ENCODE results near the gene TM7SF3.
"Not testable (repeated sequence)": the region's sequence is repeated elsewhere in the genome, so short reads cannot be mapped to it uniquely, and the experiment has no call there.

Gene TM7SF3, protein sequence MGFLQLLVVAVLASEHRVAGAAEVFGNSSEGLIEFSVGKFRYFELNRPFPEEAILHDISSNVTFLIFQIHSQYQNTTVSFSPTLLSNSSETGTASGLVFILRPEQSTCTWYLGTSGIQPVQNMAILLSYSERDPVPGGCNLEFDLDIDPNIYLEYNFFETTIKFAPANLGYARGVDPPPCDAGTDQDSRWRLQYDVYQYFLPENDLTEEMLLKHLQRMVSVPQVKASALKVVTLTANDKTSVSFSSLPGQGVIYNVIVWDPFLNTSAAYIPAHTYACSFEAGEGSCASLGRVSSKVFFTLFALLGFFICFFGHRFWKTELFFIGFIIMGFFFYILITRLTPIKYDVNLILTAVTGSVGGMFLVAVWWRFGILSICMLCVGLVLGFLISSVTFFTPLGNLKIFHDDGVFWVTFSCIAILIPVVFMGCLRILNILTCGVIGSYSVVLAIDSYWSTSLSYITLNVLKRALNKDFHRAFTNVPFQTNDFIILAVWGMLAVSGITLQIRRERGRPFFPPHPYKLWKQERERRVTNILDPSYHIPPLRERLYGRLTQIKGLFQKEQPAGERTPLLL

GRCh38 chr12:27014085-27014858 lies at the start of gene TM7SF3:
Gene TM7SF3, minus strand, starts transcription at chr12:27014384. Its CDS starts 216 bp downstream, at chr12:27014168.
- Histone ChIP-seq H3K4me3 (ENCODE audit: low read length) (peak within 1 kb of the TSS; percentile 98), H3K9ac (ENCODE audit: low read length) (peak within 1 kb of the TSS; percentile 83), H3K27ac (ENCODE audit: low read depth, low read length) (peak within 1 kb of the TSS; percentile 86), H3K4me1 (ENCODE audit: control insufficient read depth, insufficient read depth, low read length) (peaks cover 13% of the 10 kb centered on the region), H3K36me3 (ENCODE audit: control insufficient read depth, insufficient read depth, low read length) (no peaks in the 10 kb centered on the region), H3K27me3 (ENCODE audit: control insufficient read depth, insufficient read depth, low read length) (no peaks in the 10 kb centered on the region)

DNA sequence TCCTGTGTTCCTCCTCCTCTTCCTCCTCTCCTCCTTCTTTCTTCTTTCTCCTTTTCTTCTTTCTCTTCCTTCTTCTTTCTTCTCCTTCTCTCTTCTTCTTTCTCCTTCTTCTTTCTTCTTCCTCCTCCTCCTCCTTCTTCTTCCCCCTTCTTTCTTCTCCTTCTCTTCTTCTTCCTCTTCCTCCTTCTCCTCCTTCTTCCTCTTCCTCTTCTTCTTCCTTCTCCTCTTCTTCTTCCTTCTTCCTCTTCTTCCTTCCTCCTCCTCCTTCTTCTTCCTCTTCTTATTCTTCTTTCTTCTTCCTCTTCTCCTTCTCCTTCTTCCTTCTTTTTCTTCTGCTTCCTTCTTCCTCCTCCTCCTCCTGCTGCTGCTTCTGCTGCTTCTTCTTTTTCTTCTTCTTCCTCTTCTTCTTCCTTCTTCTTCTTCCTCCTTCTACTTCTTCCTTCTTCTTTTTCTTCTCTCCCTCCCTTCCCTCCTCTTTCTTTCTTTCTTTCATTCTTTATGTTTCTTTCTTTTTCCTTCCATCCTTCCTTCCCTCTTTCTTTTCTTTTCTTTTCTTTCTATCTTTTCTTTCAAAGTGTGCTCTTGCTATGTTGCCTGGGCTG lies 49.2 kb upstream of the TM7SF3 start:
- H3K27me3 ChIP-seq (ENCODE audit: control insufficient read depth, insufficient read depth, low read length), result no peaks in the 10 kb centered on the region
- no peaks in the 10 kb centered on the region for H3K36me3 ChIP-seq (ENCODE audit: control insufficient read depth, insufficient read depth, low read length)
- no peaks in the 10 kb centered on the region for H3K4me1 ChIP-seq (ENCODE audit: control insufficient read depth, insufficient read depth, low read length)
- H3K9ac ChIP-seq (ENCODE audit: low read length), result no peak overlapping the region
- H3K27ac ChIP-seq (ENCODE audit: low read depth, low read length), result no peak overlapping the region
- H3K4me3 ChIP-seq (ENCODE audit: low read length), result no peak overlapping the region

GRCh38 chr12:27061317-27061716 lies 47.1 kb upstream of the TM7SF3 start:
- Histone ChIP-seq H3K4me1 (ENCODE audit: control insufficient read depth, insufficient read depth, low read length) (no peaks in the 10 kb centered on the region), H3K9ac (ENCODE audit: low read length) (no peak overlapping the region), H3K27ac (ENCODE audit: low read depth, low read length) (no peak overlapping the region), H3K4me3 (ENCODE audit: low read length) (no peak overlapping the region), H3K27me3 (ENCODE audit: control insufficient read depth, insufficient read depth, low read length) (no peaks in the 10 kb centered on the region), H3K36me3 (ENCODE audit: control insufficient read depth, insufficient read depth, low read length) (no peaks in the 10 kb centered on the region)

DNA sequence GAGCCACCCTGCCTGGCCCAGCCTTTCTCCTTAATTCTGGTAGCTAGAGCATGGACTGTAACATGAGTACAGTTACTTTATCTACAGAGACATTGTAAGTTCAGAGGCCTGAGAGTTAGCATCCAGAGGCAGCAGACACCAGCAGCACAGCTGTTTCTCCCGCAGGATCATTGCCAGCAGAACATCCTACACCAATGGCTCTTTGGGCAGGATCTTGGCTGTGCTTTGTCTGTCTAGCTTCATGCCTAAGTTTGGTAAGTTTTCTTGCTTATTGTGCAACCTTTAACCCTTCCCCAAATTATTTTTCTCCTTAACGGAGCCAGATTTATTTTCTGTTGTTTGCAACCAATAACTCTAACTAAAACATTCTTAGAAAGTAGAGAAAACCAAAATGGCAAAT lies 46.6 kb upstream of the TM7SF3 start:
- no peak overlapping the region for H3K27ac ChIP-seq (ENCODE audit: low read depth, low read length)
- H3K4me3 ChIP-seq (ENCODE audit: low read length), result no peak overlapping the region
- H3K9ac ChIP-seq (ENCODE audit: low read length), result no peak overlapping the region
- no peaks in the 10 kb centered on the region for H3K36me3 ChIP-seq (ENCODE audit: control insufficient read depth, insufficient read depth, low read length)
- H3K4me1 ChIP-seq (ENCODE audit: control insufficient read depth, insufficient read depth, low read length), result no peaks in the 10 kb centered on the region
- no peaks in the 10 kb centered on the region for H3K27me3 ChIP-seq (ENCODE audit: control insufficient read depth, insufficient read depth, low read length)

GRCh38 chr12:27057543-27057942 lies 43.4 kb upstream of the TM7SF3 start:
- Histone ChIP-seq H3K4me1 (ENCODE audit: control insufficient read depth, insufficient read depth, low read length) (no peaks in the 10 kb centered on the region), H3K27ac (ENCODE audit: low read depth, low read length) (no peak overlapping the region), H3K36me3 (ENCODE audit: control insufficient read depth, insufficient read depth, low read length) (no peaks in the 10 kb centered on the region), H3K9ac (ENCODE audit: low read length) (no peak overlapping the region), H3K4me3 (ENCODE audit: low read length) (no peak overlapping the region), H3K27me3 (ENCODE audit: control insufficient read depth, insufficient read depth, low read length) (no peaks in the 10 kb centered on the region)

DNA sequence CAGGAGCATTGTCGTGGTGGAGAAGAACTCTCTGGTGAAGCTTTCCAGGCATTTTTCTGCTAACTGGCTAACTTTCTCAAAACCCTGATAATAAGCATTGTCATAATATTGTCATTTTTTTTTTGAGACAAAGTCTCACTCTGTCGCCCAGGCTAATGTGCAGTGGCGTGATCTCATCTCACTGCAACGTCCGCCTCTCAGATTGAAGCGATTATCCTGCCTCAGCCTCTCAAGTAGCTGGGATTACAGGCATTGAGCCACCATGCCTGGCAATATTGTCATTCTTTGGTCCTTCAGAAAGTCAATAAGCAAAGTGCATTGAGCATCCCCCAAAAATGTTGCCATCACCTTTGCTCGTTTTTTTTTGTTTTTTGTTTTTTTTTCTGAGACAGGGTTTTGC lies 41.8 kb upstream of the TM7SF3 start:
- H3K4me1 ChIP-seq (ENCODE audit: control insufficient read depth, insufficient read depth, low read length), result no peaks in the 10 kb centered on the region
- H3K9ac ChIP-seq (ENCODE audit: low read length), result no peak overlapping the region
- no peaks in the 10 kb centered on the region for H3K36me3 ChIP-seq (ENCODE audit: control insufficient read depth, insufficient read depth, low read length)
- H3K4me3 ChIP-seq (ENCODE audit: low read length), result no peak overlapping the region
- H3K27me3 ChIP-seq (ENCODE audit: control insufficient read depth, insufficient read depth, low read length), result no peaks in the 10 kb centered on the region
- H3K27ac ChIP-seq (ENCODE audit: low read depth, low read length), result no peak overlapping the region

GRCh38 chr12:27052742-27053141 lies 38.6 kb upstream of the TM7SF3 start:
- no peak overlapping the region for H3K9ac ChIP-seq (ENCODE audit: low read length)
- H3K4me3 ChIP-seq (ENCODE audit: low read length), result no peak overlapping the region
- H3K27me3 ChIP-seq (ENCODE audit: control insufficient read depth, insufficient read depth, low read length), result no peaks in the 10 kb centered on the region
- H3K36me3 ChIP-seq (ENCODE audit: control insufficient read depth, insufficient read depth, low read length), result no peaks in the 10 kb centered on the region
- no peak overlapping the region for H3K27ac ChIP-seq (ENCODE audit: low read depth, low read length)
- no peaks in the 10 kb centered on the region for H3K4me1 ChIP-seq (ENCODE audit: control insufficient read depth, insufficient read depth, low read length)

GRCh38 chr12:27052176-27052575 lies 38.0 kb upstream of the TM7SF3 start:
- Histone ChIP-seq H3K9ac (ENCODE audit: low read length) (no peak overlapping the region), H3K4me3 (ENCODE audit: low read length) (no peak overlapping the region), H3K36me3 (ENCODE audit: control insufficient read depth, insufficient read depth, low read length) (no peaks in the 10 kb centered on the region), H3K4me1 (ENCODE audit: control insufficient read depth, insufficient read depth, low read length) (no peaks in the 10 kb centered on the region), H3K27ac (ENCODE audit: low read depth, low read length) (no peak overlapping the region), H3K27me3 (ENCODE audit: control insufficient read depth, insufficient read depth, low read length) (no peaks in the 10 kb centered on the region)

- Histone ChIP-seq H3K27ac (ENCODE audit: low read depth, low read length) (no peak overlapping the region), H3K36me3 (ENCODE audit: control insufficient read depth, insufficient read depth, low read length) (no peaks in the 10 kb centered on the region), H3K9ac (ENCODE audit: low read length) (no peak overlapping the region), H3K4me1 (ENCODE audit: control insufficient read depth, insufficient read depth, low read length) (no peaks in the 10 kb centered on the region), H3K27me3 (ENCODE audit: control insufficient read depth, insufficient read depth, low read length) (no peaks in the 10 kb centered on the region), H3K4me3 (ENCODE audit: low read length) (no peak overlapping the region)
These were observed 34.9 kb upstream of the TM7SF3 start for GRCh38 chr12:27048822-27049752.

DNA sequence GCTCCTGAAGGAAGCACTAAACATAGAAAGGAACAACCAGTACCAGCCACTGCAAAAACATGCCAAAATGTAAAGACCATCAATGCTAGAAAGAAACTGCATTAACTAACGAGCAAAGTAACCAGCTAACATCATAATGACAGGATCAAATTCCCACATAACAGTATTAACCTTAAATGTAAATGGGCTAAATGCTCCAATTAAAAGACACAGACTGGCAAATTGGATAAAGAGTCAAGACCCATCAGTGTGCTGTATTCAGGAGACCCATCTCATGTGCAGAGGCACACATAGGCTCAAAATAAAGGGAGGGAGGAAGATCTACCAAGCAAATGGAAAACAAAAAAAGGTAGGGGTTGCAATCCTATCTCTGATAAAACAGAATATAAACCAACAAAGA lies 27.8 kb upstream of the TM7SF3 start:
- not testable (repeated sequence) for H3K27me3 ChIP-seq (ENCODE audit: control insufficient read depth, insufficient read depth, low read length); H3K4me1 ChIP-seq (ENCODE audit: control insufficient read depth, insufficient read depth, low read length); H3K9ac ChIP-seq (ENCODE audit: low read length); H3K4me3 ChIP-seq (ENCODE audit: low read length); H3K36me3 ChIP-seq (ENCODE audit: control insufficient read depth, insufficient read depth, low read length); H3K27ac ChIP-seq (ENCODE audit: low read depth, low read length)

DNA sequence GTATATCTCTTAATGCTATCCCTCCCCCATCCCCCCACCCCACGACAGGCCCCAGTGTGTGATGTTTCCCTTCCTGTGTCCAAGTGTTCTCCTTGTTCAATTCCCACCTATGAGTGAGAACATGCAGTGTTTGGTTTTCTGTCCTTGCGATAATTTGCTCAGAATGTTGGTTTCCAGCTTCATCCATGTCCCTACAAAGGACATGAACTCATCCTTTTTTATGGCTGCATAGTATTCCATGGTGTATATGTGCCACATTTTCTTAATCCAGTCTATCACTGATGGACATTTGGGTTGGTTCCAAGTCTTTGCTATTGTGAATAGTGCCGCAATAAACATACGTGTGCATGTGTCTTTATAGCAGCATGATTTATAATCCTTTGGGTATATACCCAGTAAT lies 26.5 kb upstream of the TM7SF3 start:
- not testable (repeated sequence) for H3K4me1 ChIP-seq (ENCODE audit: control insufficient read depth, insufficient read depth, low read length); H3K27me3 ChIP-seq (ENCODE audit: control insufficient read depth, insufficient read depth, low read length); H3K27ac ChIP-seq (ENCODE audit: low read depth, low read length); H3K9ac ChIP-seq (ENCODE audit: low read length); H3K36me3 ChIP-seq (ENCODE audit: control insufficient read depth, insufficient read depth, low read length); H3K4me3 ChIP-seq (ENCODE audit: low read length)
